HEK293 (cell line): ENCODE results near the gene ILDR1.

ENCODE experiments used
- CTCF ChIA-PET: fragments of 350-600 bp; formaldehyde crosslinking; extraction: SDS; loops from one replicate; lab custom pipeline; 2021; ENCODE audit warnings: antibody characterized with exemption; lab: Yijun Ruan, JAX
- POLR2A ChIA-PET: fragments of 300-600 bp; formaldehyde crosslinking; extraction: SDS; loops from one replicate; lab custom pipeline; 2020; ENCODE audit warnings: antibody characterized with exemption, inconsistent platforms; lab: Yijun Ruan, JAX
- H3K27ac ChIP-seq: fragments of 200-500 bp; sonication (Bioruptor generic); 2 replicates; pipeline ENCODE4 v1.5.1; 2014; ENCODE audit warnings: low read depth, low read length, control low read depth, inconsistent platforms; ENCODE audit errors: extremely low read depth
- H3K36me3 ChIP-seq, 2 experiments: fragments of 200-500 bp in 1 of 2; sonication (Bioruptor generic) in 1 of 2; 1 replicate in 1 of 2; 2 replicates in 1 of 2; pipeline ENCODE4 v1.5.1; 2014 to 2017; ENCODE audit warnings: inconsistent platforms in 2 of 2, low read length in 2 of 2; ENCODE audit not compliant: control insufficient read depth in 2 of 2, insufficient read depth in 1 of 2
- H3K4me1 ChIP-seq: fragments of 200-500 bp; sonication (Bioruptor generic); 2 replicates; pipeline ENCODE4 v1.5.1; 2014; ENCODE audit warnings: mild to moderate bottlenecking, low read length, inconsistent platforms; ENCODE audit not compliant: control insufficient read depth, insufficient read depth
- H3K4me3 ChIP-seq: 2 replicates; pipeline ENCODE4 v1.5.1; 2011; ENCODE audit warnings: low read depth, mild to moderate bottlenecking, control low read depth, low read length, moderate library complexity
- H3K9me3 ChIP-seq: fragments of 200-500 bp; sonication (Bioruptor generic); 2 replicates; pipeline ENCODE4 v1.5.1; 2014; ENCODE audit warnings: low read depth, low read length, inconsistent platforms; ENCODE audit not compliant: control insufficient read depth, insufficient read depth
- ATF2 ChIP-seq: fragments of 450-650 bp; formaldehyde crosslinking; IDR thresholded peaks from 2 replicates; pipeline ENCODE4 v1.5.1; 2016; ENCODE audit warnings: missing biosample characterization, missing genetic modification characterization, low read depth
- KLF7 ChIP-seq: fragments of 450-650 bp; formaldehyde crosslinking; IDR thresholded peaks from 2 replicates; pipeline ENCODE4 v1.5.1; 2016; ENCODE audit warnings: missing biosample characterization, missing genetic modification characterization, borderline replicate concordance
- SP2 ChIP-seq: fragments of 450-650 bp; formaldehyde crosslinking; IDR thresholded peaks from 2 replicates; pipeline ENCODE4 v1.5.1; 2016; ENCODE audit warnings: missing biosample characterization, missing genetic modification characterization
- TRIM28 ChIP-seq: IDR thresholded peaks from 2 replicates; pipeline ENCODE4 v1.6.1; 2011; ENCODE audit warnings: low read length, control low read depth, borderline replicate concordance
- ZBTB21 ChIP-seq: fragments of 450-650 bp; formaldehyde crosslinking; IDR thresholded peaks from 2 replicates; pipeline ENCODE4 v1.5.1; 2017; ENCODE audit warnings: missing biosample characterization, missing genetic modification characterization
- ZFHX2 ChIP-seq: fragments of 450-650 bp; formaldehyde crosslinking; conservative IDR thresholded peaks from 2 replicates; pipeline ENCODE4 v1.5.1; 2016; ENCODE audit warnings: missing biosample characterization, missing genetic modification characterization
- ZNF10 ChIP-seq: fragments of 450-650 bp; formaldehyde crosslinking; IDR thresholded peaks from 2 replicates; pipeline ENCODE4 v1.5.1; 2017; ENCODE audit warnings: missing biosample characterization, missing genetic modification characterization
- ZNF16 ChIP-seq: fragments of 450-650 bp; formaldehyde crosslinking; IDR thresholded peaks from 2 replicates; pipeline ENCODE4 v1.5.1; 2016; ENCODE audit warnings: low read depth, missing biosample characterization, missing genetic modification characterization
- ZNF2 ChIP-seq: fragments of 450-650 bp; formaldehyde crosslinking; IDR thresholded peaks from 2 replicates; pipeline ENCODE4 v1.5.1; 2016; ENCODE audit warnings: missing biosample characterization, missing genetic modification characterization
- ZNF214 ChIP-seq: fragments of 450-650 bp; formaldehyde crosslinking; IDR thresholded peaks from 2 replicates; pipeline ENCODE4 v1.5.1; 2017; ENCODE audit warnings: missing biosample characterization, mild to moderate bottlenecking, missing genetic modification characterization, borderline replicate concordance
- ZNF248 ChIP-seq: fragments of 450-650 bp; formaldehyde crosslinking; IDR thresholded peaks from 2 replicates; pipeline ENCODE4 v1.5.1; 2017; ENCODE audit warnings: missing biosample characterization, missing genetic modification characterization
- ZNF302 ChIP-seq: fragments of 450-650 bp; formaldehyde crosslinking; IDR thresholded peaks from 2 replicates; pipeline ENCODE4 v1.5.1; 2016; ENCODE audit warnings: missing biosample characterization, missing genetic modification characterization, low read depth
- ZNF324 ChIP-seq: fragments of 450-650 bp; formaldehyde crosslinking; IDR thresholded peaks from 2 replicates; pipeline ENCODE4 v1.5.1; 2016; ENCODE audit warnings: missing biosample characterization, missing genetic modification characterization
- ZNF530 ChIP-seq: fragments of 450-650 bp; formaldehyde crosslinking; IDR thresholded peaks from 2 replicates; pipeline ENCODE4 v1.5.1; 2016; ENCODE audit warnings: low read depth, missing biosample characterization, missing genetic modification characterization
- ZNF560 ChIP-seq: fragments of 450-650 bp; formaldehyde crosslinking; IDR thresholded peaks from 2 replicates; pipeline ENCODE4 v1.5.1; 2017; ENCODE audit warnings: missing biosample characterization, missing genetic modification characterization, borderline replicate concordance
- ZNF670 ChIP-seq: fragments of 450-650 bp; formaldehyde crosslinking; IDR thresholded peaks from 2 replicates; pipeline ENCODE4 v1.5.1; 2016; ENCODE audit warnings: missing biosample characterization, missing genetic modification characterization, low read depth
- ZNF747 ChIP-seq: fragments of 450-650 bp; formaldehyde crosslinking; IDR thresholded peaks from 2 replicates; pipeline ENCODE4 v1.5.1; 2016; ENCODE audit warnings: missing biosample characterization, missing genetic modification characterization
- ZNF76 ChIP-seq: fragments of 450-650 bp; formaldehyde crosslinking; IDR thresholded peaks from 2 replicates; pipeline ENCODE4; 2016; ENCODE audit warnings: low read depth, missing biosample characterization, missing genetic modification characterization, borderline replicate concordance
- ZNF785 ChIP-seq: fragments of 450-650 bp; formaldehyde crosslinking; IDR thresholded peaks from 2 replicates; pipeline ENCODE4 v1.5.1; 2016; ENCODE audit warnings: missing biosample characterization, missing genetic modification characterization
- ZSCAN30 ChIP-seq: fragments of 450-650 bp; IDR thresholded peaks from 2 replicates; pipeline ENCODE4 v1.5.1; 2018; ENCODE audit warnings: missing biosample characterization, mild to moderate bottlenecking, missing genetic modification characterization, moderate library complexity
- TF ChIP-seq, protein P1 (sequence below): fragments of 450-650 bp; formaldehyde crosslinking; IDR thresholded peaks from 2 replicates; pipeline ENCODE4 v1.5.0; 2017; ENCODE audit warnings: missing biosample characterization, missing genetic modification characterization, borderline replicate concordance
- TF ChIP-seq, protein P2 (sequence below): fragments of 450-650 bp; formaldehyde crosslinking; IDR thresholded peaks from 2 replicates; pipeline ENCODE4 v1.5.1; 2016; ENCODE audit warnings: missing biosample characterization, missing genetic modification characterization

The ILDR1 gene

GRCh38 chr3:122000936-122001605 is 21.0 kb downstream of the ILDR1 start:
- H3K9me3 ChIP-seq = no peaks in the 10 kb centered on the region
- H3K4me3 ChIP-seq = no peak overlapping the region
- no peak overlapping the region for H3K27ac ChIP-seq
- TF ChIP-seq SP2 (tag by site-specific recombination) (0 out of 2 replicates have a peak, but pooled peaks have one; percentile 16), ZNF302 (tag by site-specific recombination) (no peak)
- no peaks in the 10 kb centered on the region; the same call in 1 of the 2 replicates for H3K4me1 ChIP-seq
- no peaks in the 10 kb centered on the region for H3K36me3 ChIP-seq
- CTCF ChIA-PET = no interaction called here
- POLR2A ChIA-PET = no interaction called here

DNA sequence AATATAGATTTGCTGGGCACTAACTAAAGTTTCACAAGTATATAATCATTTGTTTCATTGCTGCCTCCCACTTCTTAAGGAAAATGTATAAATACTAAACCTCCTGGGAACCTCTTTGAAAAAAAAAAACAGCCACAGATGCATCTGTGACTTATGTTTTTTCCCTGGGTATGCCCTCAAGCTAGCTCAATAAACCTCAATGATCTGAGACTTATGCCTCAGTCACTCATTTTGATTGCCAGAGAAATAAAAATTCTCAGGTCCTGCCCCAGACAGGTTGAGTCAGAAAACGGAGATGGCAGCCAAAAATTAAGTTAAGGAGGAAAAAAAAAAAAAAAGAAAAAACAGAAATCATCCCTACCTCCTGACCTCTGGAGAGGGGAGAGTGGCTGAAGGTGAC is 22.1 kb downstream of the ILDR1 start:
- TF ChIP-seq ZNF560 (tag by site-specific recombination) (no peak), ZNF530 (tag by site-specific recombination) (no peak), ZNF214 (no peak), ZNF670 (tag by site-specific recombination) (no peak), ZNF16 (tag by site-specific recombination) (no peak), TRIM28 (no peak), ZNF76 (no peak), ATF2 (no peak), ZSCAN30 (tag by site-specific recombination) (no peak), ZNF324 (tag by site-specific recombination) (no peak), ZNF10 (tag by site-specific recombination) (no peak), ZNF248 (tag by site-specific recombination) (no peak), ZBTB21 (no peak), ZFHX2 (tag by site-specific recombination) (no peak), ZNF785 (tag by site-specific recombination) (no peak), ZNF2 (tag by site-specific recombination) (no peak), KLF7 (no peak), ZNF747 (tag by site-specific recombination) (no peak)
- TF ChIP-seq, protein P1, sequence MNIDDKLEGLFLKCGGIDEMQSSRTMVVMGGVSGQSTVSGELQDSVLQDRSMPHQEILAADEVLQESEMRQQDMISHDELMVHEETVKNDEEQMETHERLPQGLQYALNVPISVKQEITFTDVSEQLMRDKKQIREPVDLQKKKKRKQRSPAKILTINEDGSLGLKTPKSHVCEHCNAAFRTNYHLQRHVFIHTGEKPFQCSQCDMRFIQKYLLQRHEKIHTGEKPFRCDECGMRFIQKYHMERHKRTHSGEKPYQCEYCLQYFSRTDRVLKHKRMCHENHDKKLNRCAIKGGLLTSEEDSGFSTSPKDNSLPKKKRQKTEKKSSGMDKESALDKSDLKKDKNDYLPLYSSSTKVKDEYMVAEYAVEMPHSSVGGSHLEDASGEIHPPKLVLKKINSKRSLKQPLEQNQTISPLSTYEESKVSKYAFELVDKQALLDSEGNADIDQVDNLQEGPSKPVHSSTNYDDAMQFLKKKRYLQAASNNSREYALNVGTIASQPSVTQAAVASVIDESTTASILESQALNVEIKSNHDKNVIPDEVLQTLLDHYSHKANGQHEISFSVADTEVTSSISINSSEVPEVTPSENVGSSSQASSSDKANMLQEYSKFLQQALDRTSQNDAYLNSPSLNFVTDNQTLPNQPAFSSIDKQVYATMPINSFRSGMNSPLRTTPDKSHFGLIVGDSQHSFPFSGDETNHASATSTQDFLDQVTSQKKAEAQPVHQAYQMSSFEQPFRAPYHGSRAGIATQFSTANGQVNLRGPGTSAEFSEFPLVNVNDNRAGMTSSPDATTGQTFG (tag by site-specific recombination) = no peak
- TF ChIP-seq, protein P2, sequence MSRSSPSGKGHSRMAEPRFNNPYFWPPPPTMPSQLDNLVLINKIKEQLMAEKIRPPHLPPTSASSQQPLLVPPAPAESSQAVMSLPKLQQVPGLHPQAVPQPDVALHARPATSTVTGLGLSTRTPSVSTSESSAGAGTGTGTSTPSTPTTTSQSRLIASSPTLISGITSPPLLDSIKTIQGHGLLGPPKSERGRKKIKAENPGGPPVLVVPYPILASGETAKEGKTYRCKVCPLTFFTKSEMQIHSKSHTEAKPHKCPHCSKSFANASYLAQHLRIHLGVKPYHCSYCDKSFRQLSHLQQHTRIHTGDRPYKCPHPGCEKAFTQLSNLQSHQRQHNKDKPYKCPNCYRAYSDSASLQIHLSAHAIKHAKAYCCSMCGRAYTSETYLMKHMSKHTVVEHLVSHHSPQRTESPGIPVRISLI (tag by site-specific recombination) = no peak
- no peaks in the 10 kb centered on the region for H3K9me3 ChIP-seq
- no peaks in the 10 kb centered on the region for H3K36me3 ChIP-seq
- H3K27ac ChIP-seq = no peak overlapping the region
- CTCF ChIA-PET = interaction anchor here (0.5 kb wide), 1 partner anchor 452 kb away, joined by 6 read pairs; no protein-coding TSS in a partner anchor
- no peaks in the 10 kb centered on the region; the same call in 1 of the 2 replicates for H3K4me1 ChIP-seq
- POLR2A ChIA-PET = interaction anchor here (0.7 kb wide), 1 partner anchor 113 kb away, joined by 5 read pairs; no protein-coding TSS in a partner anchor
- H3K4me3 ChIP-seq = no peak overlapping the region
